ENCODE measurements around the gene ABCB11. TPM values are rescaled to one million over a fixed set of nuclear protein-coding genes. Genes with fewer than 3 reads are reported as not detected.

Gene ABCB11
- total RNA-seq, 1 donor from 2014 or later, result 0.24 TPM

GRCh38 chr2:168907940-168908662 lies 123.0 kb downstream of the ABCB11 start:
- Mint-ChIP-seq H3K9me3 (peaks cover 5% of the 10 kb centered on the region), H3K4me1 (ENCODE audit: unreplicated experiment) (peaks cover 28% of the 10 kb centered on the region), H3K27me3 (peaks cover 73% of the 10 kb centered on the region), H3K4me3 (no peak overlapping the region), H3K36me3 (no peaks in the 10 kb centered on the region), H3K27ac (no peak overlapping the region)
- no peak for DNase-seq (ENCODE audit: extremely low spot score, unreplicated experiment)
- no peak for TF ChIP-seq CTCF (conservative IDR thresholded peaks at IDR 0.05)

GRCh38 chr2:168904358-168904757 lies 126.8 kb downstream of the ABCB11 start:
- peaks cover 5% of the 10 kb centered on the region for H3K9me3 Mint-ChIP-seq
- TF ChIP-seq CTCF (conservative IDR thresholded peaks at IDR 0.05), result no peak
- no peak for DNase-seq (ENCODE audit: extremely low spot score, unreplicated experiment)
- peaks cover 7% of the 10 kb centered on the region for H3K4me1 Mint-ChIP-seq (ENCODE audit: unreplicated experiment)
- H3K36me3 Mint-ChIP-seq, result no peaks in the 10 kb centered on the region
- H3K27ac Mint-ChIP-seq, result no peak overlapping the region
- H3K27me3 Mint-ChIP-seq, result peaks cover 61% of the 10 kb centered on the region
- H3K4me3 Mint-ChIP-seq, result no peak overlapping the region

GRCh38 chr2:168903888-168904287 lies 127.2 kb downstream of the ABCB11 start:
- H3K9me3 Mint-ChIP-seq, result peaks cover 5% of the 10 kb centered on the region
- no peak overlapping the region for H3K4me3 Mint-ChIP-seq
- no peaks in the 10 kb centered on the region for H3K36me3 Mint-ChIP-seq
- H3K4me1 Mint-ChIP-seq (ENCODE audit: unreplicated experiment), result peaks cover 7% of the 10 kb centered on the region
- peaks cover 61% of the 10 kb centered on the region for H3K27me3 Mint-ChIP-seq
- DNase-seq (ENCODE audit: extremely low spot score, unreplicated experiment), result no peak
- H3K27ac Mint-ChIP-seq, result no peak overlapping the region
- TF ChIP-seq CTCF (conservative IDR thresholded peaks at IDR 0.05), result no peak

GRCh38 chr2:168901003-168901402 lies 130.1 kb downstream of the ABCB11 start, which contains the start of gene G6PC2:
Gene G6PC2 (plus strand): TSS chr2:168901291. CDS start chr2:168901332, 41 bp downstream.
- Mint-ChIP-seq H3K36me3 (no peaks in the 10 kb centered on the region), H3K27me3 (peaks cover 39% of the 10 kb centered on the region), H3K4me3 (no peak within 1 kb of the TSS), H3K9me3 (no peaks in the 10 kb centered on the region), H3K27ac (no peak within 1 kb of the TSS), H3K4me1 (ENCODE audit: unreplicated experiment) (no peaks in the 10 kb centered on the region)
- TF ChIP-seq CTCF (conservative IDR thresholded peaks at IDR 0.05), result no peak
- DNase-seq (ENCODE audit: extremely low spot score, unreplicated experiment), result no peak

- Mint-ChIP-seq H3K27ac (no peak overlapping the region), H3K27me3 (peaks cover 27% of the 10 kb centered on the region), H3K4me1 (ENCODE audit: unreplicated experiment) (no peaks in the 10 kb centered on the region), H3K36me3 (no peaks in the 10 kb centered on the region), H3K4me3 (no peak overlapping the region), H3K9me3 (no peaks in the 10 kb centered on the region)
- DNase-seq (ENCODE audit: extremely low spot score, unreplicated experiment), result no peak
- no peak for TF ChIP-seq CTCF (conservative IDR thresholded peaks at IDR 0.05)
These were observed 133.7 kb downstream of the ABCB11 start for GRCh38 chr2:168897449-168897848.

All from type B pancreatic cell (in vitro differentiated cells).